Progenitor cell of endocrine pancreas (in vitro differentiated cells): ENCODE measurements around the gene PAPPA2. TPM values are rescaled to one million over a fixed set of nuclear protein-coding genes. Genes with fewer than 3 reads are reported as not detected.

Source experiments
- DNase-seq: peaks from one replicate; pipeline ENCODE4 v3.0.0; 2021; ENCODE audit warnings: low spot score; ENCODE audit not compliant: unreplicated experiment
- H3K27ac Mint-ChIP-seq: 2 replicates; pipeline ENCODE4 v1.8.0; 2021; ENCODE audit warnings: mild to moderate bottlenecking, moderate library complexity, mixed read lengths
- H3K27me3 Mint-ChIP-seq: 2 replicates; pipeline ENCODE4 v1.8.0; 2021; ENCODE audit warnings: mixed read lengths
- H3K36me3 Mint-ChIP-seq: 2 replicates; pipeline ENCODE4 v1.8.0; 2022; ENCODE audit warnings: mixed read lengths; ENCODE audit not compliant: insufficient read depth
- H3K4me1 Mint-ChIP-seq: 2 replicates; pipeline ENCODE4 v1.8.0; 2021; ENCODE audit warnings: low read depth, mixed read lengths
- H3K4me3 Mint-ChIP-seq: 2 replicates; pipeline ENCODE4 v1.8.0; 2021; ENCODE audit warnings: low read depth, mild to moderate bottlenecking, moderate library complexity, mixed read lengths
- H3K9me3 Mint-ChIP-seq: 2 replicates; pipeline ENCODE4 v1.8.0; 2021; ENCODE audit warnings: low read depth, mixed read lengths
- total RNA-seq: library from RNA; stranded (reverse); gene quantifications from 2 replicates; pipeline ENCODE4 v1.2.1, GENCODE V29; 2021
- TF ChIP-seq, protein P1 (sequence below): fragments of 200-600 bp; sonication (generic); IDR thresholded peaks from one replicate; pipeline ENCODE4 v1.5.0; 2021; ENCODE audit warnings: antibody characterized with exemption, mild to moderate bottlenecking; ENCODE audit not compliant: unreplicated experiment

The PAPPA2 gene
- total RNA-seq, 1 donor from 2014 or later, result 4.1 TPM

- DNase-seq, result no peak
- no peaks in the 10 kb centered on the region for H3K9me3 Mint-ChIP-seq
- TF ChIP-seq, protein P1, sequence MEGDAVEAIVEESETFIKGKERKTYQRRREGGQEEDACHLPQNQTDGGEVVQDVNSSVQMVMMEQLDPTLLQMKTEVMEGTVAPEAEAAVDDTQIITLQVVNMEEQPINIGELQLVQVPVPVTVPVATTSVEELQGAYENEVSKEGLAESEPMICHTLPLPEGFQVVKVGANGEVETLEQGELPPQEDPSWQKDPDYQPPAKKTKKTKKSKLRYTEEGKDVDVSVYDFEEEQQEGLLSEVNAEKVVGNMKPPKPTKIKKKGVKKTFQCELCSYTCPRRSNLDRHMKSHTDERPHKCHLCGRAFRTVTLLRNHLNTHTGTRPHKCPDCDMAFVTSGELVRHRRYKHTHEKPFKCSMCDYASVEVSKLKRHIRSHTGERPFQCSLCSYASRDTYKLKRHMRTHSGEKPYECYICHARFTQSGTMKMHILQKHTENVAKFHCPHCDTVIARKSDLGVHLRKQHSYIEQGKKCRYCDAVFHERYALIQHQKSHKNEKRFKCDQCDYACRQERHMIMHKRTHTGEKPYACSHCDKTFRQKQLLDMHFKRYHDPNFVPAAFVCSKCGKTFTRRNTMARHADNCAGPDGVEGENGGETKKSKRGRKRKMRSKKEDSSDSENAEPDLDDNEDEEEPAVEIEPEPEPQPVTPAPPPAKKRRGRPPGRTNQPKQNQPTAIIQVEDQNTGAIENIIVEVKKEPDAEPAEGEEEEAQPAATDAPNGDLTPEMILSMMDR, result no peak
- H3K4me1 Mint-ChIP-seq, result no peaks in the 10 kb centered on the region
- H3K27ac Mint-ChIP-seq, result no peak overlapping the region
- no peaks in the 10 kb centered on the region for H3K27me3 Mint-ChIP-seq
- H3K4me3 Mint-ChIP-seq, result no peak overlapping the region
- no peaks in the 10 kb centered on the region for H3K36me3 Mint-ChIP-seq
These were observed 257.9 kb downstream of the PAPPA2 start for GRCh38 chr1:176720838-176721237.

- Mint-ChIP-seq H3K9me3 (peaks cover 6% of the 10 kb centered on the region), H3K4me1 (peaks cover 4% of the 10 kb centered on the region), H3K36me3 (no peaks in the 10 kb centered on the region), H3K27ac (no peak overlapping the region), H3K4me3 (no peak overlapping the region), H3K27me3 (peaks cover 5% of the 10 kb centered on the region)
- TF ChIP-seq, protein P1, result no peak
- DNase-seq, result no peak
These were observed 270.7 kb downstream of the PAPPA2 start for GRCh38 chr1:176733661-176734060.

DNA sequence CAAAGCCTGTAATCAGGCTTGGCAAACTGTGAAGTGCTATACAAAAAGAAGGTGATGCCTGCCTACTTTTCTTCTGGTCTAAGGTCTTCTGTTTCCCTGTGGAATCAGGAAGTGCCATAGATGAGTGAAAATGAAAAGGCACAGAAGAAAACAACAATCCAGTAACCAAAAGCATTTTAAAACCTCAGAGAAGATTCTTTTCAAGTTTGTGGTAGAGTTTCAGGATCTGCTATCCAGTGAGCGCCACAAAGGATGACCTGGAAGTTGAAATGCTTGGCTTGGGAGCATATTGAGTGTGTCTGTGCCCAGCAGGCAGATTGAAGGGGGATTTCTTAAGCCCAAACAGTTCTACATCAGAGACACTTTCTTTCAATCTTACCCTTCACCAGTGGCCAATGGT, 272.2 kb downstream of the PAPPA2 start:
- TF ChIP-seq, protein P1, result no peak
- H3K9me3 Mint-ChIP-seq, result peaks cover 6% of the 10 kb centered on the region
- H3K36me3 Mint-ChIP-seq, result no peaks in the 10 kb centered on the region
- no peak overlapping the region for H3K27ac Mint-ChIP-seq
- DNase-seq, result no peak
- H3K4me3 Mint-ChIP-seq, result no peak overlapping the region
- peaks cover 4% of the 10 kb centered on the region for H3K4me1 Mint-ChIP-seq
- peaks cover 5% of the 10 kb centered on the region for H3K27me3 Mint-ChIP-seq

GRCh38 chr1:176736015-176736414, 273.0 kb downstream of the PAPPA2 start:
- TF ChIP-seq, protein P1, result no peak
- Mint-ChIP-seq H3K4me1 (peaks cover 4% of the 10 kb centered on the region), H3K4me3 (no peak overlapping the region), H3K9me3 (peaks cover 6% of the 10 kb centered on the region), H3K27me3 (peaks cover 5% of the 10 kb centered on the region), H3K36me3 (no peaks in the 10 kb centered on the region), H3K27ac (no peak overlapping the region)
- no peak for DNase-seq

- H3K9me3 Mint-ChIP-seq, result peaks cover 6% of the 10 kb centered on the region
- peaks cover 1% of the 10 kb centered on the region for H3K36me3 Mint-ChIP-seq
- H3K27me3 Mint-ChIP-seq, result no peaks in the 10 kb centered on the region
- TF ChIP-seq, protein P1, result no peak
- H3K27ac Mint-ChIP-seq, result no peak overlapping the region
- H3K4me3 Mint-ChIP-seq, result no peak overlapping the region
- H3K4me1 Mint-ChIP-seq, result peaks cover 11% of the 10 kb centered on the region
- no peak for DNase-seq
These were observed 278.2 kb downstream of the PAPPA2 start for GRCh38 chr1:176741181-176741580.
